GM10266 (cell line): ENCODE measurements around the gene PIK3CB.

Source experiments
- DNase-seq: peaks from one replicate; pipeline ENCODE4 v3.0.0; 2012; ENCODE audit errors: extremely low spot score
- CTCF ChIP-seq: IDR thresholded peaks from 2 replicates; pipeline ENCODE4 v1.5.1; 2012; ENCODE audit warnings: mild to moderate bottlenecking, low read depth; ENCODE audit not compliant: control insufficient read depth, insufficient read depth; ENCODE audit errors: missing control alignments

PIK3CB gene

GRCh38 chr3:138653567-138653966 is 181.2 kb downstream of the PIK3CB start:
- no peak for TF ChIP-seq CTCF
- DNase-seq, result no peak

- no peak for TF ChIP-seq CTCF
- DNase-seq, result no peak
These were observed 185.6 kb downstream of the PIK3CB start for GRCh38 chr3:138649134-138649533.

GRCh38 chr3:138646513-138646912 is 188.2 kb downstream of the PIK3CB start:
- TF ChIP-seq CTCF, result no peak

GRCh38 chr3:138646008-138646407 is 188.7 kb downstream of the PIK3CB start:
- no peak for DNase-seq
- no peak for TF ChIP-seq CTCF

More at GRCh38 chr3:138646513-138646912, 188.2 kb downstream of the PIK3CB start:
- DNase-seq, result no peak

GRCh38 chr3:138642927-138643253 is 191.8 kb downstream of the PIK3CB start:
- DNase-seq, result no peak
- no peak for TF ChIP-seq CTCF

GRCh38 chr3:138642226-138642926 is 192.4 kb downstream of the PIK3CB start:
- TF ChIP-seq CTCF, result no peak
- no peak for DNase-seq

GRCh38 chr3:138640537-138640936 is 194.2 kb downstream of the PIK3CB start:
- no peak for TF ChIP-seq CTCF
- no peak for DNase-seq
